ENCODE measurements around the gene TMEM91.
A peak's percentile ranks its signal among the peaks of the same experiment; 100 is the strongest.
"Not testable (repeated sequence)": the region's sequence is repeated elsewhere in the genome, so short reads cannot be mapped to it uniquely, and the experiment has no call there.

TMEM91 gene

GRCh38 chr19:41344162-41344561, 32.2 kb upstream of the TMEM91 start:
- peaks cover 3% of the 10 kb centered on the region for H3K9me3 Mint-ChIP-seq
- DNase-seq: no peak
- H3K4me1 Mint-ChIP-seq: peaks cover 69% of the 10 kb centered on the region
- H3K27me3 Mint-ChIP-seq: no peaks in the 10 kb centered on the region
- H3K36me3 Mint-ChIP-seq: peaks cover 68% of the 10 kb centered on the region
- H3K4me3 Mint-ChIP-seq: no peak overlapping the region
- CTCF ChIA-PET: no interaction called here
- peak overlapping the region; percentile 67 for H3K27ac Mint-ChIP-seq

GRCh38 chr19:41346916-41347315, 29.4 kb upstream of the TMEM91 start:
- H3K27me3 Mint-ChIP-seq, DNase-seq, H3K9me3 Mint-ChIP-seq, H3K4me3 Mint-ChIP-seq, H3K27ac Mint-ChIP-seq, CTCF ChIA-PET: not testable (repeated sequence)
- Mint-ChIP-seq H3K4me1 (peaks cover 67% of the 10 kb centered on the region), H3K36me3 (peaks cover 62% of the 10 kb centered on the region)

GRCh38 chr19:41350735-41351338, 25.5 kb upstream of the TMEM91 start:
- no peaks in the 10 kb centered on the region for H3K27me3 Mint-ChIP-seq
- H3K9me3 Mint-ChIP-seq: peaks cover 3% of the 10 kb centered on the region
- H3K4me1 Mint-ChIP-seq: peaks cover 50% of the 10 kb centered on the region
- CTCF ChIA-PET: interaction anchor here (0.5 to 2.7 kb wide), 8 partner anchors 9 to 88 kb away, joined by 3 to 14 read pairs (median 4); partner anchors contain the start of gene B9D2
- H3K27ac Mint-ChIP-seq: peak overlapping the region; percentile 86
- H3K4me3 Mint-ChIP-seq: peak overlapping the region; percentile 92
- no peak for DNase-seq
- peaks cover 42% of the 10 kb centered on the region for H3K36me3 Mint-ChIP-seq

- Mint-ChIP-seq H3K9me3 (peaks cover 3% of the 10 kb centered on the region), H3K27ac (peak overlapping the region; percentile 93), H3K4me1 (peaks cover 54% of the 10 kb centered on the region), H3K27me3 (no peaks in the 10 kb centered on the region), H3K4me3 (peak overlapping the region; percentile 92), H3K36me3 (peaks cover 37% of the 10 kb centered on the region)
- CTCF ChIA-PET: interaction anchor here (0.5 to 2.7 kb wide), 12 partner anchors 9 to 149 kb away, joined by 3 to 14 read pairs (median 4); partner anchors contain the start of gene B9D2
- peak; percentile 90 for DNase-seq
These were observed 24.7 kb upstream of the TMEM91 start for GRCh38 chr19:41351339-41352245.

- Mint-ChIP-seq H3K4me3 (peak overlapping the region; percentile 92), H3K4me1 (peaks cover 59% of the 10 kb centered on the region), H3K27me3 (no peaks in the 10 kb centered on the region), H3K27ac (peak overlapping the region; percentile 93), H3K36me3 (peaks cover 40% of the 10 kb centered on the region), H3K9me3 (peaks cover 3% of the 10 kb centered on the region)
- DNase-seq: no peak
- CTCF ChIA-PET: interaction anchor here (0.9 to 2.7 kb wide), 9 partner anchors 10 to 150 kb away, joined by 3 to 14 read pairs (median 4); partner anchors contain the start of gene B9D2
These were observed 24.1 kb upstream of the TMEM91 start for GRCh38 chr19:41352279-41352608.

GRCh38 chr19:41352609-41353465, 23.5 kb upstream of the TMEM91 start:
- peaks cover 61% of the 10 kb centered on the region for H3K4me1 Mint-ChIP-seq

GRCh38 chr19:41353466-41354342, 22.6 kb upstream of the TMEM91 start, which contains the start of gene TGFB1:
TSS of gene TGFB1 (minus strand) at chr19:41353922. CDS start at chr19:41353044, 878 bp downstream.
- CTCF ChIA-PET: interaction anchor here (0.8 to 2.7 kb wide), 5 partner anchors 10 to 52 kb away, joined by 3 to 14 read pairs (median 4); partner anchors contain the start of gene B9D2
- Mint-ChIP-seq H3K27me3 (no peaks in the 10 kb centered on the region), H3K4me1 (peaks cover 63% of the 10 kb centered on the region), H3K4me3 (peak within 1 kb of the TSS; percentile 92), H3K27ac (peak within 1 kb of the TSS; percentile 93), H3K36me3 (peaks cover 32% of the 10 kb centered on the region), H3K9me3 (peaks cover 3% of the 10 kb centered on the region)
- peak; percentile 95 for DNase-seq

More at GRCh38 chr19:41352609-41353465, 23.5 kb upstream of the TMEM91 start:
- peak; percentile 83 for DNase-seq
- H3K36me3 Mint-ChIP-seq: peaks cover 38% of the 10 kb centered on the region
- peak overlapping the region; percentile 93 for H3K27ac Mint-ChIP-seq
- H3K27me3 Mint-ChIP-seq: no peaks in the 10 kb centered on the region
- peak overlapping the region; percentile 92 for H3K4me3 Mint-ChIP-seq
- CTCF ChIA-PET: interaction anchor here (0.6 to 2.7 kb wide), 10 partner anchors 11 to 150 kb away, joined by 3 to 14 read pairs (median 4); partner anchors contain the start of genes B9D2 and CCDC97
- peaks cover 3% of the 10 kb centered on the region for H3K9me3 Mint-ChIP-seq

- CTCF ChIA-PET: interaction anchor here (0.8 to 2.5 kb wide), 2 partner anchors 10 to 53 kb away, joined by 4 to 16 read pairs; partner anchors contain the start of gene B9D2
- H3K36me3 Mint-ChIP-seq: peaks cover 27% of the 10 kb centered on the region
- DNase-seq: no peak
- H3K9me3 Mint-ChIP-seq: no peaks in the 10 kb centered on the region
- H3K27me3 Mint-ChIP-seq: no peaks in the 10 kb centered on the region
- H3K27ac Mint-ChIP-seq: peak overlapping the region; percentile 99
- H3K4me1 Mint-ChIP-seq: peaks cover 61% of the 10 kb centered on the region
- H3K4me3 Mint-ChIP-seq: peak overlapping the region; percentile 92
These were observed 21.9 kb upstream of the TMEM91 start for GRCh38 chr19:41354343-41354953.

GRCh38 chr19:41355035-41355434, 21.3 kb upstream of the TMEM91 start:
- Mint-ChIP-seq H3K27ac (peak overlapping the region; percentile 99), H3K36me3 (peaks cover 28% of the 10 kb centered on the region), H3K4me3 (peak overlapping the region; percentile 77), H3K27me3 (no peaks in the 10 kb centered on the region), H3K9me3 (no peaks in the 10 kb centered on the region), H3K4me1 (peaks cover 60% of the 10 kb centered on the region)
- DNase-seq: no peak
- CTCF ChIA-PET: interaction anchor here (0.8 to 2.5 kb wide), 2 partner anchors 10 to 53 kb away, joined by 4 to 16 read pairs; partner anchors contain the start of gene B9D2

GRCh38 chr19:41355802-41356201, 20.5 kb upstream of the TMEM91 start:
- H3K27ac Mint-ChIP-seq: peak overlapping the region; percentile 99
- H3K27me3 Mint-ChIP-seq: no peaks in the 10 kb centered on the region
- peaks cover 61% of the 10 kb centered on the region for H3K4me1 Mint-ChIP-seq
- peak overlapping the region; percentile 77 for H3K4me3 Mint-ChIP-seq
- CTCF ChIA-PET: interaction anchor here (2.5 kb wide), 1 partner anchor 9 kb away, joined by 16 read pairs; the partner anchor contains the start of gene B9D2
- H3K36me3 Mint-ChIP-seq: peaks cover 30% of the 10 kb centered on the region
- no peaks in the 10 kb centered on the region for H3K9me3 Mint-ChIP-seq
- peak; percentile 36 for DNase-seq

GRCh38 chr19:41356984-41357739, 19.2 kb upstream of the TMEM91 start:
- H3K27me3 Mint-ChIP-seq: no peaks in the 10 kb centered on the region
- DNase-seq: peak; percentile 67
- H3K4me3 Mint-ChIP-seq: peak overlapping the region; percentile 77
- no peaks in the 10 kb centered on the region for H3K9me3 Mint-ChIP-seq
- CTCF ChIA-PET: interaction anchor here (1.2 kb wide), 1 partner anchor 10 kb away, joined by 4 read pairs; no protein-coding TSS in a partner anchor
- peaks cover 59% of the 10 kb centered on the region for H3K4me1 Mint-ChIP-seq
- H3K36me3 Mint-ChIP-seq: peaks cover 25% of the 10 kb centered on the region
- peak overlapping the region; percentile 99 for H3K27ac Mint-ChIP-seq

- H3K27me3 Mint-ChIP-seq: no peaks in the 10 kb centered on the region
- H3K4me3 Mint-ChIP-seq: peak overlapping the region; percentile 77
- no peaks in the 10 kb centered on the region for H3K9me3 Mint-ChIP-seq
- peaks cover 22% of the 10 kb centered on the region for H3K36me3 Mint-ChIP-seq
- no peak for DNase-seq
- H3K4me1 Mint-ChIP-seq: peaks cover 65% of the 10 kb centered on the region
- peak overlapping the region; percentile 99 for H3K27ac Mint-ChIP-seq
- CTCF ChIA-PET: interaction anchor here (1.2 kb wide), 1 partner anchor 9 kb away, joined by 4 read pairs; no protein-coding TSS in a partner anchor
These were observed 18.6 kb upstream of the TMEM91 start for GRCh38 chr19:41357746-41358145.
